ENCODE data around the gene USP2.

DNA sequence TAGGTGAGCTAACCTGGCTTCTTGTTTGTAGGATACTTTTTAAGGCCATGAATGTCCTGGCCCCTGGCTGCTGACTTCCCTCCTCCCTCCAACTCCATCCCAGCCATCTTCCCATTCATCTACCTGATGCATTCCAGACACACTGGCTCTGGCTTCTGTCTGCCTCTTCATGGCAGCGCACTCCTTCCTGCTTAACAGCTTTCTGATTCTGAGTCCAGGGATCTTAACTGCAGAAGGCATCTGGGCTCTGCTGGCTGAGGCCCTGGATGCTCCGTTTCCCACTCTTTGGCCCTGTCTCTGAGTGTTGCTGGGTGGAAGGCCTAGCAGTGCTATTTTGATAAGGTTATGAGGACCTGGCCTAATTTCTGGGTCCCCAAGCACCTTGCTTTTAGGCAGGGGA is 43.3 kb upstream of the USP2 start:
- TF ChIP-seq GLIS3 (CRISPR knock-in tag; IDR thresholded peaks at IDR 0.05) (no peak), BACH2 (CRISPR knock-in tag; IDR thresholded peaks at IDR 0.05; ENCODE audit: borderline replicate concordance) (no peak), ZFP3 (CRISPR knock-in tag; IDR thresholded peaks at IDR 0.05) (no peak), ZNF70 (CRISPR knock-in tag; IDR thresholded peaks at IDR 0.05) (no peak), TCF4 (CRISPR knock-in tag; IDR thresholded peaks at IDR 0.05; ENCODE audit: borderline replicate concordance) (no peak), OSR1 (CRISPR knock-in tag; IDR thresholded peaks at IDR 0.05) (no peak), ZFP30 (CRISPR knock-in tag; IDR thresholded peaks at IDR 0.05) (no peak), ARNTL (CRISPR knock-in tag; IDR thresholded peaks at IDR 0.05; ENCODE audit: borderline replicate concordance, low read depth) (no peak), RARB (CRISPR knock-in tag; IDR thresholded peaks at IDR 0.05) (no peak), ZNF565 (CRISPR knock-in tag; conservative IDR thresholded peaks at IDR 0.05; ENCODE audit: low read depth) (no peak), ISL1 (CRISPR knock-in tag; IDR thresholded peaks at IDR 0.05) (no peak)
- TF ChIP-seq, protein P1, sequence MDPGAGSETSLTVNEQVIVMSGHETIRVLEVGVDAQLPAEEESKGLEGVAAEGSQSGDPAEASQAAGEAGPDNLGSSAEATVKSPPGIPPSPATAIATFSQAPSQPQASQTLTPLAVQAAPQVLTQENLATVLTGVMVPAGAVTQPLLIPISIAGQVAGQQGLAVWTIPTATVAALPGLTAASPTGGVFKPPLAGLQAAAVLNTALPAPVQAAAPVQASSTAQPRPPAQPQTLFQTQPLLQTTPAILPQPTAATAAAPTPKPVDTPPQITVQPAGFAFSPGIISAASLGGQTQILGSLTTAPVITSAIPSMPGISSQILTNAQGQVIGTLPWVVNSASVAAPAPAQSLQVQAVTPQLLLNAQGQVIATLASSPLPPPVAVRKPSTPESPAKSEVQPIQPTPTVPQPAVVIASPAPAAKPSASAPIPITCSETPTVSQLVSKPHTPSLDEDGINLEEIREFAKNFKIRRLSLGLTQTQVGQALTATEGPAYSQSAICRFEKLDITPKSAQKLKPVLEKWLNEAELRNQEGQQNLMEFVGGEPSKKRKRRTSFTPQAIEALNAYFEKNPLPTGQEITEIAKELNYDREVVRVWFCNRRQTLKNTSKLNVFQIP (CRISPR knock-in tag; IDR thresholded peaks at IDR 0.05; ENCODE audit: borderline replicate concordance, low read depth): no peak
- TF ChIP-seq, protein P2, sequence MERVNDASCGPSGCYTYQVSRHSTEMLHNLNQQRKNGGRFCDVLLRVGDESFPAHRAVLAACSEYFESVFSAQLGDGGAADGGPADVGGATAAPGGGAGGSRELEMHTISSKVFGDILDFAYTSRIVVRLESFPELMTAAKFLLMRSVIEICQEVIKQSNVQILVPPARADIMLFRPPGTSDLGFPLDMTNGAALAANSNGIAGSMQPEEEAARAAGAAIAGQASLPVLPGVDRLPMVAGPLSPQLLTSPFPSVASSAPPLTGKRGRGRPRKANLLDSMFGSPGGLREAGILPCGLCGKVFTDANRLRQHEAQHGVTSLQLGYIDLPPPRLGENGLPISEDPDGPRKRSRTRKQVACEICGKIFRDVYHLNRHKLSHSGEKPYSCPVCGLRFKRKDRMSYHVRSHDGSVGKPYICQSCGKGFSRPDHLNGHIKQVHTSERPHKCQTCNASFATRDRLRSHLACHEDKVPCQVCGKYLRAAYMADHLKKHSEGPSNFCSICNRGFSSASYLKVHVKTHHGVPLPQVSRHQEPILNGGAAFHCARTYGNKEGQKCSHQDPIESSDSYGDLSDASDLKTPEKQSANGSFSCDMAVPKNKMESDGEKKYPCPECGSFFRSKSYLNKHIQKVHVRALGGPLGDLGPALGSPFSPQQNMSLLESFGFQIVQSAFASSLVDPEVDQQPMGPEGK (CRISPR knock-in tag; IDR thresholded peaks at IDR 0.05; ENCODE audit: borderline replicate concordance): no peak

Measured in SK-N-SH treated with all-trans-retinoic acid at 6 μM for 48 hours (cell line).